ENCODE results near the gene ABR.

The ABR gene

DNA sequence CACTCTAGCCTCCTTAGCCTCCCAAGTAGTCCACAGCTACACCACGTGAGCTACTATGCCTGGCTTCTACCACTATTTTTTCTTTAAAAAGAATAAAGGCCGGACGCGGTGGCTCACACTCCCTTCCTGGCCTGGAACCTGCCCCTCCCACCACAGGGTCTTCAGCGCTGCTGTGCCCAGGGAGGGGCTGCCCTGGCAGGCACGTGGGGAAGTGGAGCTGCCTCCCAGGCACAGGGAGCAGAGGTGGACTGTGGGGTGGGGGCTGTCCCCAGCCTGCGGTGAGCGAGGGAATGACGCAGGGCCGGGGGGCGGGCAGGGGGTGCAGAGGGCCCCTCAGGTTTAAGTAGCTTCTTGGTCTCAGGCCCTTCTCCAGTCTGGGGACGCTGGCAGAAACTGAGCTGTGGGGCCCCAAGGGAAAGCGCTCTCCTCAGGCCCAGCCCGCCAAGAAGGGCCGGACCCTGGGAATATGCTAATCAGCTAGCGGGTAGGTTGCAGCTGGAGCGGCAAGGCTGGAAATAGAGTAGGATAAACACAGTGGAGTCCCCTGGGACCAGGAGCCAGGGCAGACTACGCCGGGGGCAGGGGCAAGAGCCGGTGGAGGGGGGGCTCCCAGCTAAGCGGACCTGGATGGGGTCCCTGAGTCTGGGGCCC is 136.1 kb downstream of the ABR start:
- FAIRE-seq, result no peak

DNA sequence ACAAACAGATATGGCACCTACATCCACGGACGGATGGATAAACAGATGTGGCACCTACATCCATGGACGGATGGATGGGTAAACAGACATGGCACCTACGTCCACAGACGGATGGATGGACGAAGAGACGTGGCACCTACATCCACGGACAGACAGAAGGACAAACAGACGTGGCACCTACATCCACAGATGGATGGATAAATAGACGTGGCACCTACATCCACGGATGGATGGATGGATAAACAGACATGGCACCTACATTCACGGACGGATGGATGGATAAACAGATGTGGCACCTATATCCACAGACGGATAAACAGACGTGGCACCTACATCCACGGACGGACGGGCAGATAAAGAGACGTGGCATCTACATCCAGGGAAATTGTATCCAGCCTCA is 137.3 kb downstream of the ABR start:
- no peak for FAIRE-seq

- no peak for FAIRE-seq
Measured at GRCh38 chr17:1041746-1042145, 138.0 kb downstream of the ABR start.

DNA sequence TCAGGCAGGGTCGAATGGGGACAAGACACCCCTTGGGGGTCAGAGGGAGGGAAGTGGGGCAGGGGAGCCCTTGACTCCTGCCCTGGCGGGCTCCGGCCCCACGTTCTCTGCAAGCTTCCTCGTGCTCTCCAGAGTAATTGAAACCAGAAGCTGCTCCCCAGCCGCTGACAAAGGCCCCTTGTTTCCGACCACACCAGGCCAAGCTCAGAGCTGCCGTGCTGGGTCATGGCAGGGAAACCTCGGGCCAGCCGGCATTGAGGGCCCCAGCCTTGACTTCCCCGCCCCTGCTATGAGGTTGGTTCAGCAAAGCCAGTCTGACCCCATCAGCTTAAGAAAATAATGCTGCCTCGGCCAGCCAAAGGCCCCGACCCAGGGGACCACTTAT is 139.6 kb downstream of the ABR start:
- FAIRE-seq, result no peak

DNA sequence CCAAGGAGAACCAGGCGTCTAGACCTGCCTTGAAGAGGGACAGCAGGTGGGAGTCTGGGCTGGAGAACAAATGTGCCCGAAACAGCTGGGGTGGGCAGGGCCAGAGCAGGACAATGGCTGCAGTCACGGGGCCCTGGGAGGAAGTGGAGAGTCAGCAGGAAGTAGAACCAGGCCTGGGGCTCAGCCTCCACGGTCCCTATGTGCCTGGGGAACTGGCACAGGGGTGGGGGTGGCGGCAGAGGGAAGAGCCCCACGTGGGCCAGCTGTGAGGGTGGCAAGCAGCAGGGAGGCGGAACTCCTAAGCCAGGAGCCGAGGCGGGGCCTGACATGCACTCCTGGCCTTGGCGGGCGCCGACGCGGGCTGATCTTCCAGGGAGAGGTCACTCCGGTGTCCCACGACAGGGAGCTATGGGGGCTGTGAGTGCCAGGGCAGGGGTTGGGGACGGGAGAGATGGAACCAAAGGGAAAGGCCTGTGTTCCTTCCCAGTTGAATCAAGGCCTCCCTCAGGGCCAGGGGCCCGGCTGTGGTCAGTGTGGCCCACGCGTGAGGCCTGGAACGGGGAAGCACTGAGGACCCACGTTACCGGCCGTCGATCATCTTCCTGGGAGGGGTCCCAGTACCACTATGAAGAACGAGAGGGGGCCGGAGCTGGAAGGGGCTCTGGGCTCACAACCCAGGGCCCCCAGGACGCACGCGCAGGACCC is 140.1 kb downstream of the ABR start:
- FAIRE-seq, result no peak

DNA sequence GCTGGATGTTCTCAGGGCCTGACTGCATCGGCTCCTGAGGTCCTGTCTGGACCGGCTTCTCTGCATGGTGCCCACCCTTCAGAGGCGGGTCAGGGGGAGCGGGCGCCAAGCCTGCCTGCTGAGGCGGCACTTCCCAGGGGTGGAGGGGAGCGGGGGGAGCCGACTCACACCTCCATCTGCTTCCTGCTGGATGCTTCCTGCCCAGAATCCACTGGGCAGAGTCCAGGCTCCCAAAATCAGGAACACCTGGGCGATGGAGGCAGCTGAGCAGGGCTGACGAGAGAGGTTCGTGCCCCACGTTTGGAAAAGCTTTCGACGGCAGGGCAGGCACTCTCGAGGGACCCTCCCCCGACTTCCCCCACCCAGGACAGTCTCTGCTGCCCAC is 140.7 kb downstream of the ABR start:
- no peak for FAIRE-seq

DNA sequence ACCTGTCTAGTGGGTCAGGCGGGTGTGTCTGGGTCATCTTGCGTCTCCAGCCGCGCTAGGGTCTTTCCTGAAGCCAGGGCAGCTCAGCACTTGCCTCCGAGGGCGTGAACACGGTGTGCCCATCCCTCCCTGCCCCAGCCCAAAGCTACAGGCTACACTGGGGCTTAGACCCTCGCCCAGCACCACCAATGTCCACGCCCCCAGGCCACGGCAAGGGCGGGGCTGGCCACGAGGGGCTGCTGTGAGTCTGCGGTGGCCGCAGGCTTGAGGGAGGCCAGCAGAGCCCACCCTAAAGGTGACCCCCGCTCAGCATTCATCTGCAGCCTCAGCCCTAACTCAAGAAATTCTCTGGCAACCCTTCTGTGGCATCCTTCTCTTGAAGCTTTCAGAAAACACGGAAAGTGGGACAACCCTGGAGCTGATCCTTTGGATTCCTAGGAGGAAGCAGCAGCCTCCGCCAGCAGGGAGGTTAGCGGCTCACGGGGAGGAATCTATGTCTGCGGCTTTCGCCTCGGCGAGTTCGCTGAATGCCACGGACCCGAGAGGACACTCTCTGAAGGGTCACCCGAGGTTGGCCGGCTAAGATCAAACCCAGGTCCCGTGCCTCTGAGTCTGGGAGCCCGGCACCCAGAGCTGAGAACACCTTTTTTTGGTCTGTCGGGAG is 141.2 kb downstream of the ABR start:
- FAIRE-seq, result no peak

DNA sequence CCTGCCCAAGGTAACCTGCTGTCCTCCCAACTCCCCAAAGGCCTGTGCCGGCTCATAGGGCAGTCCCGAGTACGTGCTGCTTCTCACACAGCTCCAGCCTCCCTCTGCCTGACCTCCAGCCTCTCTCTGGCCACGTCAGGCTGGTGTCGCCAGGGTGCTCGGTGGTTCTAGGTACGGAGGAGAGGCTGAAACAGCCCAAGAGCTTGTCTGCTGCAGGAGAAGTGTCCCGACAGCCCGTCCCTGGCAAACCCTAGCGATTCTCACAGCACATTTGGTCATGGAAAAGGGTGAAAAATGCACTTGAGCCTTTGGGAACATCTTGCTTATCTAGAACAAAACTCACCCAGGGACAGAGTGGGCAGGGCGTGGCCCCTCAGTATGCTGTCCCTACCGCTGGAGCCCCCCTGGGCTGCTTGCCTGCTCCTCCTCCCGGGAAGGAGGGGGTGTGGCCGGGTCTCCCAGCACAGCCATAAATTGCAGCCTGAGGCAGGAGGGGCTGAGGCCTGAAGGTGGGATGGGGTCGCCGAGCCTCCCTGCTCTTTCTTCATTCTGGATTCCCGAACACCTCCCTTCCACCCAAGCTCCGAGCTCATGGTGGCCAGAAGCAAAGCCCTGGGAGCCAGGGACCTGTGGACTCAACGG is 142.4 kb downstream of the ABR start:
- FAIRE-seq, result no peak

- no peak for FAIRE-seq
Measured at GRCh38 chr17:1036845-1037237, 142.9 kb downstream of the ABR start.

- FAIRE-seq, result no peak
Measured at GRCh38 chr17:1036171-1036844, 143.5 kb downstream of the ABR start.

- FAIRE-seq, result no peak
Measured at GRCh38 chr17:1035546-1036170, 144.1 kb downstream of the ABR start.

GRCh38 chr17:1034652-1035210 is 145.1 kb downstream of the ABR start:
- no peak for FAIRE-seq

- FAIRE-seq, result no peak
Measured at GRCh38 chr17:1033503-1033902, 146.3 kb downstream of the ABR start.

GRCh38 chr17:1032391-1032790 is 147.4 kb downstream of the ABR start:
- FAIRE-seq, result no peak

DNA sequence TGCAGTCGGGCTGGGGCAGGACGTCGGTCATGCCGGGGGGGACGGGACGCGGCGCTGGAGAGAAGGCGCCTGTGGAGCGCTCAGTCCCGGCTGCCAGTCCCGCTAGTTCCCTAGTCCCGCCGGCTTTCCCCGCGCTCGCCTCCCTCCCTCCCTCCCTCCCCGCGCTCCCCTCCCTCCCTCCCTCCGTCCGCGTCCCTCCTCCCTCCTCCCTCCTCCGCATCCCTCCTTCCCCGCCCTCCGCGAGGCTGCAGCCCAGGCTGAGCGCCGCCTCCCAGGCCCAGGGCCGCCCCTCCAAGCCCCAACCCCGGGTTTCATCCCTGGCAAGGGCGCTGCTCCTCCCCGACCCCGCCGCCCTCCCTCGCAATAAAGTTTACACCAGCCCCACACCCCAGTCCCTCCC is 148.1 kb downstream of the ABR start:
- no peak for FAIRE-seq

DNA sequence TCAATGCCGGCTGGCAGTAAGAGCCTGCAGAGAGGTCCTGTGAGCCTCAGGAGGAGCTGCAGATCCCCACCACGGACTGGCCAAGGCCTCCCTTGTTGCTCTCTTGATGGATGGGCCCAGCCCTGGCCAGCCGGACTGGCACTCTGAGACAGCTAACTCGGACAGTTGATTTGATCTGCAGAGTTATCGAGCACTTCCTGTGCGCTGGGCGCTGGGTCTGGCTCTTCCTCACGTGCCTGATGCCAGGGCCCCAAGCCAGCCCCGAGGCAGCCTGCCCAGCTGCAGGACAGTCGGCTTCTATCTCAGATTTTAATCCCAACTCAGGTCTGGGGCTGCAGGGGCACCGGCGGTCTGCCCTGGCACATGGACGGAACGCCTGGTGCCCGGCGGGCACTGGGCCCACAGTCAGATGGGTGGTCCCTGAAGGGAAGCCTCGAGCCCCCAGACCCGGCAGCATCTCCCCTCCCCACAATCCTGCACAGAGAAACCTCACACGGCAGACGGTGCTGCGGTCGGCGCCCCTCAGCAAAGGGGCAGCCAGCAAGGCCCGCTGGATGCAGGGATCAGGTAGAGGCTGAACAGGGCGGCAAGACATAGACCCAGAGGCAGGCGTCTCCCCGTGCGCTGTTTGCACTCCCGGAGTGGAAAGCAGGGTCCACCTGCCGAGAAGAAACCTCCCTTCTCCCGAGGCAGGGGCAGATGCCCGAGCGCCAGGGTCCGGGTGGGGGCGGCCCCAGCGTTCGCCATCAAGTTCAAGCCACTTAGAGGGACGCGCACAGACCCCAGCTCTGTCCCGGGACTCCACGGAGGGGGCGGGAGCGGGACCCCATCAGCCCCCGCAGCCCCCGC is 148.9 kb downstream of the ABR start:
- FAIRE-seq, result no peak

DNA sequence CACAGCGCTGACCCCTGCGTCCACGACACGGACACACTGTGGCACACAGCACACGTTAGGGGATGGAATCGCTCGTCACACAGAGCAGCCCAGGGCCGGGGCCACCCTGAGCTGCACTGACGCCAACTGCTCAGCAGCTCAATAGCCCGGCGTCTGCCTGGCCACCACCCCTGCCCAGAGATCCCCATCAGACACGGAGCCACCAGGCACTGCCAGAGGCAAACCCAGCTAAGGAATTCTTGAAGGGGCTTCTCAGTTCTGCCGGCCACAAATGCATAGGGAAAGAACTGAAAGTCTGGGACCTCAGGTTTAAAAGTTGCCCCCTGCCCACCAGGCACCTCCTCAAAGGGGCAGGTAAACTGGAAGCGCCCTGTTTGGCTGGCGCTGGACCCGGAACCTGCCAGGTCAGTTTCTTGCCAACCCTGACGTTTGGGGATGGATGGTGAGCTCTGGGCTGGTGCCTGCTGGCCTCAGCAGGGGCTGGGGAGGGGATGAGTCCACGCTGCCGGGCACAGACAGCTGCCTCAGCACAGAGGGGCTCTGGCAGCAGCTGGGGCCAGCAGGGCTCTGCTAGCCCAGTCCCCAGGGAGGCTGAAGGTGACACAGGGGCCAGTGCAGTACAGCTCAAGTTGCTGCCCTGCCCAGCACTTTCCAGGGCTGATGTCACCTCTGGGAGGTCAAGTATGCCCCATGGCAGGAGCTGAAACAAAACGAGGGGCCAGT is 149.7 kb downstream of the ABR start:
- no peak for FAIRE-seq

DNA sequence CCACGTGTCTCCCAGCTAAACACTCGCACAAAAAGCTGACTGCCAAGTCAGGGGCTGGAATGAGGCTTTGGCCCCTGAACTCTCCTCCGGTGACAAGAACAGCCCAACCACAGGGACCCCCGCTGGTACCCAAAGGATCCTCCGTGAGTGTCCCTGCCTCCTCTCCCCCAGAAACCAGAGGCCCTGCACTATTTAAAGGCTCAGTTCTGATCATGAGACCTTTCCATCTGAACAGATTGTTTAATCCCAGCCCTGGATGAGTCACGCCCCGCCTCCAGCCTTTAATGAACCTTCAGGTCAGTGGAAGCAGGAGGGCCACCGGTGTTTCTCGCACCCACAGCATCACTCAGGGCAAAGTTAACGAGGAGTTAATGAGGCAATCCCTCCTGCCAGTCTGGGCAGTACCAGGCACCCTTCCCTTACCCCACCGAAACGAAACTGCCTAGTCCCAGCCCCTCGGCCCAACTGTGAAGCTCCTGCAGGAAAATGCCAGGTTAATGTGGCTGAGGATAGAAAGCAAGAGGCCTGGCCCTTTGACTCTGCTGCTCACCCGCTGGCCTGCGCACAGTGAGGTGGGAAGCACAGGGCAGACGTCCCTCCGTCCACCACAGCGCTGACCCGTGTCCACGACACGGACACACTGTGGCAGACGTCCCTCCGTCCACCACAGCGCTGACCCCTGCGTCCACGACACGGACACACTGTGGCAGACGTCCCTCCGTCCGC is 150.4 kb downstream of the ABR start:
- FAIRE-seq, result peak; percentile 49

DNA sequence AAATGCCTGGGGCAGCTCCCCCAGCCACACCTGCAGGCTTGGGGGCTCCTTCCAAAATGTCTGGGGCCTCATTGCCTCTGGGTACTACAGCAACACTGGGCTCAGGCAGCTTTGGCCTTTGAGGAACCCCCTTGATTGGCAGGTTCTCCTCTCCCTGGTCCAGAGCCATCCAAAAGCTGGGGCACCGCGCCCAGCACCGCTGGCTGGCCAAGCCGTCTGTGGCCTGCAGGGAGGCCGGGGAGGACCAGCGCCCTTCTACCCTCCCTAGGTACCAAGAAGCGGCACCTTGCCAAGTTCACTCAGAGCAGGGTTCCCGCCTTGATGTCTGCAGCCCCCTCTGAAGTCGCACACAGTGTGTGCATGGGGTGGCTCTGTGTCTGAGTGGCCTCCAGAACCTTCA is 152.7 kb downstream of the ABR start:
- no peak for FAIRE-seq

- FAIRE-seq, result no peak
Measured at GRCh38 chr17:1026599-1026975, 153.2 kb downstream of the ABR start.
